ENCODE results near the gene SLCO4A1. TPM values are rescaled to one million over a fixed set of nuclear protein-coding genes. Genes with fewer than 3 reads are reported as not detected.

Gene SLCO4A1
- total and polyA plus RNA-seq, 2 of the 4 experiments (the other 2 are of a cell fraction): 0.72 to 1.1 TPM

DNA sequence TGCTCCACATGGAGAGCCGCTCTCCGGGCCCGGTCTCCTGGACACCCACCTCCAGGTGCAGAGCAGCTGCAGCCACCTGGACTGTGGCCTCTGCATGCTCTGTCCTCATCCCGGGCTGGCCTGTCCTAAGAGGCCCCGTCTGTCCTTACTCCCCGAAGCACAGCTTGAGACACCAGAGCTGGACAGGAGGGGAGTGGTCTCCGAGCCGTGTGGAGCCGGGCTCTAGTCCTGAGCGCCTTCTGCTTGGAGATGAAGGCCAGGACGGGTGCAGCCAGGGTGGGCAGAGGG, 59.7 kb downstream of the SLCO4A1 start:
- H2BK20ac ChIP-seq (ENCODE audit: low read depth, low read length): no peak overlapping the region
- no peak overlapping the region for H2AK9ac ChIP-seq (replicated peaks; ENCODE audit: low read depth, low read length, poor library complexity)
- no peak overlapping the region for H3K56ac ChIP-seq (ENCODE audit: extremely low read depth, insufficient read depth, low read length)
- TF ChIP-seq, protein P1, sequence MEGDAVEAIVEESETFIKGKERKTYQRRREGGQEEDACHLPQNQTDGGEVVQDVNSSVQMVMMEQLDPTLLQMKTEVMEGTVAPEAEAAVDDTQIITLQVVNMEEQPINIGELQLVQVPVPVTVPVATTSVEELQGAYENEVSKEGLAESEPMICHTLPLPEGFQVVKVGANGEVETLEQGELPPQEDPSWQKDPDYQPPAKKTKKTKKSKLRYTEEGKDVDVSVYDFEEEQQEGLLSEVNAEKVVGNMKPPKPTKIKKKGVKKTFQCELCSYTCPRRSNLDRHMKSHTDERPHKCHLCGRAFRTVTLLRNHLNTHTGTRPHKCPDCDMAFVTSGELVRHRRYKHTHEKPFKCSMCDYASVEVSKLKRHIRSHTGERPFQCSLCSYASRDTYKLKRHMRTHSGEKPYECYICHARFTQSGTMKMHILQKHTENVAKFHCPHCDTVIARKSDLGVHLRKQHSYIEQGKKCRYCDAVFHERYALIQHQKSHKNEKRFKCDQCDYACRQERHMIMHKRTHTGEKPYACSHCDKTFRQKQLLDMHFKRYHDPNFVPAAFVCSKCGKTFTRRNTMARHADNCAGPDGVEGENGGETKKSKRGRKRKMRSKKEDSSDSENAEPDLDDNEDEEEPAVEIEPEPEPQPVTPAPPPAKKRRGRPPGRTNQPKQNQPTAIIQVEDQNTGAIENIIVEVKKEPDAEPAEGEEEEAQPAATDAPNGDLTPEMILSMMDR (conservative IDR thresholded peaks at IDR 0.05; ENCODE audit: low read depth, low read length): no peak
- TF ChIP-seq SMC3 (IDR thresholded peaks at IDR 0.05; ENCODE audit: low read depth, low read length) (no peak), BHLHE40 (IDR thresholded peaks at IDR 0.05; ENCODE audit: low read depth, low read length) (no peak), MAFK (IDR thresholded peaks at IDR 0.05; ENCODE audit: low read depth, low read length) (no peak)
- TF ChIP-seq, protein P2, sequence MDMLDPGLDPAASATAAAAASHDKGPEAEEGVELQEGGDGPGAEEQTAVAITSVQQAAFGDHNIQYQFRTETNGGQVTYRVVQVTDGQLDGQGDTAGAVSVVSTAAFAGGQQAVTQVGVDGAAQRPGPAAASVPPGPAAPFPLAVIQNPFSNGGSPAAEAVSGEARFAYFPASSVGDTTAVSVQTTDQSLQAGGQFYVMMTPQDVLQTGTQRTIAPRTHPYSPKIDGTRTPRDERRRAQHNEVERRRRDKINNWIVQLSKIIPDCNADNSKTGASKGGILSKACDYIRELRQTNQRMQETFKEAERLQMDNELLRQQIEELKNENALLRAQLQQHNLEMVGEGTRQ (IDR thresholded peaks at IDR 0.05; ENCODE audit: low read depth, low read length): no peak
- no peaks in the 10 kb centered on the region for H3K36me3 ChIP-seq (ENCODE audit: control insufficient read depth, insufficient read depth, low read length)
- ATAC-seq (ENCODE audit: low read depth) (no peak), DNase-seq (no peak)
- intact Hi-C loops (cut with micrococcal nuclease): no loop called here
- H4K5ac ChIP-seq (ENCODE audit: low read depth, low read length): no peak overlapping the region
- no peak overlapping the region for H2BK120ac ChIP-seq (ENCODE audit: low read depth, low read length)
- H3K4me3 ChIP-seq (ENCODE audit: insufficient read depth, low read depth, low read length): no peak overlapping the region
- no peak overlapping the region for H4K8ac ChIP-seq (ENCODE audit: low read depth in 2 of 2, low read length in 2 of 2)
- peaks cover 15% of the 10 kb centered on the region for H3K4me1 ChIP-seq (ENCODE audit: control insufficient read depth, insufficient read depth, low read length)
- in situ Hi-C loops (cut with MboI; ENCODE audit: low sequenced_read_pairs): no loop called here
- no peak overlapping the region for H3K27ac ChIP-seq (ENCODE audit: insufficient read depth, low read length)
- WGBS, 2 experiments (ENCODE audit: extremely low coverage in 2 of 2, insufficient read length in 1 of 2): 93% methylated on average over 7 of the region's 11 CpGs; no CpG with 5 or more reads in 1 of the 2 experiments
- H2AK5ac ChIP-seq (ENCODE audit: low read depth, low read length): no peak overlapping the region; the same call in 1 of the 2 replicates
- peaks cover 3% of the 10 kb centered on the region; the same call in 1 of the 2 replicates for H3K27me3 ChIP-seq (ENCODE audit: control insufficient read depth, insufficient read depth, low read length)
- ChIA-PET CTCF (no interaction called here), POLR2A (ENCODE audit: unreplicated experiment) (no interaction called here)
- no peak overlapping the region for H3K9ac ChIP-seq (ENCODE audit: low read depth, low read length)
- H2BK5ac ChIP-seq (ENCODE audit: low read depth, low read length, poor library complexity, severe bottlenecking): no peak overlapping the region
- H2AFZ ChIP-seq (replicated peaks; ENCODE audit: low read length, poor library complexity): no peak overlapping the region
- H3K9me1 ChIP-seq (ENCODE audit: insufficient read depth, low read length): peaks cover 24% of the 10 kb centered on the region
- no peaks in the 10 kb centered on the region for H3K9me3 ChIP-seq (ENCODE audit: control insufficient read depth, insufficient read depth, low read length)
- no peak overlapping the region for H2BK15ac ChIP-seq (ENCODE audit: low read depth, low read length)
- BruUV-seq (replicated peaks): no TSS peak
- H3K18ac ChIP-seq (ENCODE audit: low read depth, low read length): no peak overlapping the region
- H3K23ac ChIP-seq (ENCODE audit: low read depth, low read length): no peak overlapping the region
- 0 out of 2 replicates have a peak, but pooled peaks cover 3% of the 10 kb centered on the region for H4K20me1 ChIP-seq (ENCODE audit: insufficient read depth, low read length)
- no peak overlapping the region; the same call in 1 of the 2 replicates for H4K91ac ChIP-seq (ENCODE audit: insufficient read depth, low read depth, low read length)
- dilution Hi-C loops (cut with HindIII; ENCODE audit: low sequenced_read_pairs, unreplicated experiment): no loop called here
- no peak overlapping the region for H3K4ac ChIP-seq (ENCODE audit: low read depth, low read length)
- H3K4me2 ChIP-seq (ENCODE audit: low read depth, low read length): no peak overlapping the region
- H3K79me1 ChIP-seq (ENCODE audit: low read depth in 1 of 2, low read length in 2 of 2): no peaks in the 10 kb centered on the region
- H3K14ac ChIP-seq (replicated peaks; ENCODE audit: low read depth, low read length): no peak overlapping the region

Measured in IMR-90 (cell line).